ENCODE results near the gene ARHGDIA.

ARHGDIA gene

GRCh38 chr17:81845881-81846742 lies 25.0 kb downstream of the ARHGDIA start:
- TF ChIP-seq, protein P1, sequence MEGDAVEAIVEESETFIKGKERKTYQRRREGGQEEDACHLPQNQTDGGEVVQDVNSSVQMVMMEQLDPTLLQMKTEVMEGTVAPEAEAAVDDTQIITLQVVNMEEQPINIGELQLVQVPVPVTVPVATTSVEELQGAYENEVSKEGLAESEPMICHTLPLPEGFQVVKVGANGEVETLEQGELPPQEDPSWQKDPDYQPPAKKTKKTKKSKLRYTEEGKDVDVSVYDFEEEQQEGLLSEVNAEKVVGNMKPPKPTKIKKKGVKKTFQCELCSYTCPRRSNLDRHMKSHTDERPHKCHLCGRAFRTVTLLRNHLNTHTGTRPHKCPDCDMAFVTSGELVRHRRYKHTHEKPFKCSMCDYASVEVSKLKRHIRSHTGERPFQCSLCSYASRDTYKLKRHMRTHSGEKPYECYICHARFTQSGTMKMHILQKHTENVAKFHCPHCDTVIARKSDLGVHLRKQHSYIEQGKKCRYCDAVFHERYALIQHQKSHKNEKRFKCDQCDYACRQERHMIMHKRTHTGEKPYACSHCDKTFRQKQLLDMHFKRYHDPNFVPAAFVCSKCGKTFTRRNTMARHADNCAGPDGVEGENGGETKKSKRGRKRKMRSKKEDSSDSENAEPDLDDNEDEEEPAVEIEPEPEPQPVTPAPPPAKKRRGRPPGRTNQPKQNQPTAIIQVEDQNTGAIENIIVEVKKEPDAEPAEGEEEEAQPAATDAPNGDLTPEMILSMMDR (IDR thresholded peaks at IDR 0.05; ENCODE audit: low read depth, low read length): no peak
- no peak for DNase-seq (ENCODE audit: extremely low read depth, low read depth)

- TF ChIP-seq, protein P1 (IDR thresholded peaks at IDR 0.05; ENCODE audit: low read depth, low read length): no peak
- no peak for DNase-seq (ENCODE audit: extremely low read depth, low read depth)
Observed at GRCh38 chr17:81845361-81845760, 25.8 kb downstream of the ARHGDIA start.

DNA sequence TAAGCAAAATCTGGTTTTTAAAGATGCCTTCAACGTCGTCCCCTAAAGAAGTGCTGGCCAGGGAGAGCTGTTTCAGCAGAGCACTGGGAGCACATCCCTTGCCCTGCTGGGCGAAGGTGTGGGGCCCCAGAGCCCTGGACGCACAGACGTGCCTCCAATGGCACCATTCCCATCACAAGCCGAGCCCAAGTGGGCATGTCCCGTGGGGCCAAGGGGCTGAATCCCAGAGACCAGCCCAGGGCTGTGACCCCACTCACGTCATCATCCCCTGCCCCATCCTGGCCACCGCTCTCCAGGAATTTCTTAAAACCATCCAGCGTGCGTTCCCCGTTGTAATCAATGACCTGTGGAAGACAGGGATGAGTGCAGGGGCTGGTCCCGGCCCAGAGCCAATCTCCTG lies 26.2 kb downstream of the ARHGDIA start:
- DNase-seq (ENCODE audit: extremely low read depth, low read depth): no peak
- TF ChIP-seq, protein P1 (IDR thresholded peaks at IDR 0.05; ENCODE audit: low read depth, low read length): no peak

GRCh38 chr17:81844327-81844851 lies 26.7 kb downstream of the ARHGDIA start:
- TF ChIP-seq, protein P1 (IDR thresholded peaks at IDR 0.05; ENCODE audit: low read depth, low read length): no peak
- no peak for DNase-seq (ENCODE audit: extremely low read depth, low read depth)

GRCh38 chr17:81843713-81844326 lies 27.3 kb downstream of the ARHGDIA start:
- DNase-seq (ENCODE audit: extremely low read depth, low read depth): no peak
- TF ChIP-seq, protein P1 (IDR thresholded peaks at IDR 0.05; ENCODE audit: low read depth, low read length): no peak

- DNase-seq (ENCODE audit: extremely low read depth, low read depth): no peak
- TF ChIP-seq, protein P1 (IDR thresholded peaks at IDR 0.05; ENCODE audit: low read depth, low read length): no peak
Observed at GRCh38 chr17:81842725-81843504, 28.2 kb downstream of the ARHGDIA start.

All from AG09319 (cell line).